OCI-LY3 (cell line): ENCODE results near the gene NPB.

Source experiments
- H2AFZ ChIP-seq: fragments of 200-600, 300-600 bp; shearing (Covaris generic); 2 replicates; pipeline ENCODE4 v1.6.0; 2014; ENCODE audit warnings: antibody characterized with exemption, low read depth, low read length
- H3K27ac ChIP-seq: fragments of 200-600, 300-600 bp; sonication (generic); 2 replicates; pipeline ENCODE4 v1.5.1; 2014; ENCODE audit warnings: mild to moderate bottlenecking, low read length, moderate library complexity, mixed read lengths
- H3K27me3 ChIP-seq: fragments of 200-600, 300-600 bp; sonication (generic); 2 replicates; pipeline ENCODE4 v1.6.1; 2014; ENCODE audit warnings: low read depth, low read length, mixed read lengths
- H3K36me3 ChIP-seq: fragments of 200-600, 300-600 bp; sonication (generic); replicated peaks from 2 replicates; pipeline ENCODE3; 2014; ENCODE audit warnings: low read depth, low read length, mixed read lengths
- H3K4me1 ChIP-seq: fragments of 300-600, 200-600 bp; sonication (generic); 2 replicates; pipeline ENCODE4 v1.6.1; 2014; ENCODE audit warnings: low read length, mixed read lengths
- H3K4me2 ChIP-seq: fragments of 200-600, 300-600 bp; sonication (generic); 2 replicates; pipeline ENCODE4 v1.6.1; 2014; ENCODE audit warnings: low read length, mixed read lengths
- H3K4me3 ChIP-seq: fragments of 300-600, 200-600 bp; sonication (generic); 2 replicates; pipeline ENCODE4 v1.5.1; 2014; ENCODE audit warnings: antibody characterized with exemption, mild to moderate bottlenecking, low read length, moderate library complexity
- H3K79me2 ChIP-seq: fragments of 300-600, 200-600 bp; shearing (Covaris generic); 2 replicates; pipeline ENCODE4 v1.6.1; 2014; ENCODE audit warnings: mild to moderate bottlenecking, low read length, mixed read lengths
- H3K9ac ChIP-seq: fragments of 300-600, 200-600 bp; shearing (Covaris generic); 2 replicates; pipeline ENCODE4 v1.6.0; 2014; ENCODE audit warnings: mild to moderate bottlenecking, low read length, moderate library complexity
- H3K9me3 ChIP-seq: fragments of 200-600, 300-600 bp; shearing (Covaris generic); 2 replicates; pipeline ENCODE4 v1.6.1; 2014; ENCODE audit warnings: low read length, mixed read lengths; ENCODE audit not compliant: insufficient read depth
- H4K20me1 ChIP-seq: fragments of 200-600, 300-600 bp; sonication (generic); 2 replicates; pipeline ENCODE4 v1.6.1; 2016; ENCODE audit warnings: low read length, mixed read lengths; ENCODE audit not compliant: insufficient read depth
- CTCF ChIP-seq: fragments of 200-600, 300-600 bp; sonication (generic); IDR thresholded peaks from 2 replicates; pipeline ENCODE4 v1.5.1; 2014; ENCODE audit warnings: antibody characterized with exemption, low read length, low read depth
- EZH2phosphoT487 ChIP-seq: fragments of 200-600 bp; shearing (Covaris generic); IDR thresholded peaks from 2 replicates; pipeline ENCODE4 v1.6.1; 2018; ENCODE audit warnings: antibody characterized with exemption, mixed run types, low read depth

NPB gene

GRCh38 chr17:81929253-81930141, 27.5 kb downstream of the NPB start:
- Histone ChIP-seq H3K9me3 (no peaks in the 10 kb centered on the region), H3K36me3 (no peaks in the 10 kb centered on the region), H3K79me2 (peaks cover 38% of the 10 kb centered on the region), H2AFZ (no peak overlapping the region), H3K4me2 (peak overlapping the region; percentile 80), H3K27ac (no peak overlapping the region), H3K4me1 (peaks cover 13% of the 10 kb centered on the region; the same call in 1 of the 2 replicates), H3K9ac (no peak overlapping the region), H4K20me1 (peaks cover 14% of the 10 kb centered on the region), H3K27me3 (no peaks in the 10 kb centered on the region), H3K4me3 (no peak overlapping the region)
- TF ChIP-seq CTCF = no peak
- no peak for TF ChIP-seq EZH2phosphoT487

- TF ChIP-seq EZH2phosphoT487 (no peak), CTCF (no peak)
- Histone ChIP-seq H3K27ac (no peak overlapping the region), H4K20me1 (peaks cover 7% of the 10 kb centered on the region), H3K79me2 (peaks cover 28% of the 10 kb centered on the region), H3K9me3 (no peaks in the 10 kb centered on the region), H3K27me3 (no peaks in the 10 kb centered on the region), H3K4me3 (no peak overlapping the region), H3K9ac (no peak overlapping the region), H2AFZ (no peak overlapping the region), H3K36me3 (no peaks in the 10 kb centered on the region), H3K4me2 (no peak overlapping the region), H3K4me1 (peaks cover 13% of the 10 kb centered on the region; the same call in 1 of the 2 replicates)
These were observed 28.4 kb downstream of the NPB start for GRCh38 chr17:81930142-81931125.

GRCh38 chr17:81931189-81931556, 29.1 kb downstream of the NPB start:
- Histone ChIP-seq H3K4me1 (peaks cover 9% of the 10 kb centered on the region; the same call in 1 of the 2 replicates), H3K9me3 (no peaks in the 10 kb centered on the region), H3K4me2 (no peak overlapping the region), H4K20me1 (peaks cover 2% of the 10 kb centered on the region), H3K79me2 (peaks cover 21% of the 10 kb centered on the region), H3K27ac (no peak overlapping the region), H3K36me3 (no peaks in the 10 kb centered on the region), H2AFZ (no peak overlapping the region), H3K4me3 (no peak overlapping the region), H3K9ac (no peak overlapping the region), H3K27me3 (no peaks in the 10 kb centered on the region)
- TF ChIP-seq EZH2phosphoT487 = no peak
- TF ChIP-seq CTCF = no peak
